Choroid plexus epithelial cell (primary cell): Measurements from ENCODE around the gene MGARP.
"Not testable (repeated sequence)": the region's sequence is repeated elsewhere in the genome, so short reads cannot be mapped to it uniquely, and the experiment has no call there.

Source experiments
- DNase-seq: peaks from one replicate; pipeline ENCODE4 v3.0.0-alpha.2; 2010; ENCODE audit warnings: low read depth
- H3K4me3 ChIP-seq: 2 replicates; pipeline ENCODE4 v1.5.1; 2011; ENCODE audit warnings: low read depth, mild to moderate bottlenecking, control low read depth, low read length, moderate library complexity
- CTCF ChIP-seq: conservative IDR thresholded peaks from 2 replicates; pipeline ENCODE4 v1.5.1; 2011; ENCODE audit warnings: low read depth, mild to moderate bottlenecking, control low read depth, inconsistent platforms, low read length, moderate library complexity

Gene MGARP

GRCh38 chr4:139279760-139280620 lies at the start of gene MGARP:
Gene MGARP (minus strand): TSS chr4:139280225. CDS start chr4:139280158, 67 bp downstream.
- peak; percentile 28 for DNase-seq
- H3K4me3 ChIP-seq: peak within 1 kb of the TSS; percentile 66
- no peak for TF ChIP-seq CTCF

GRCh38 chr4:139329665-139330200 lies 49.7 kb upstream of the MGARP start:
- no peak for DNase-seq
- TF ChIP-seq CTCF: no peak
- no peak overlapping the region for H3K4me3 ChIP-seq

- DNase-seq: no peak
- no peak overlapping the region for H3K4me3 ChIP-seq
- TF ChIP-seq CTCF: no peak
Observed at GRCh38 chr4:139324620-139325019, 44.6 kb upstream of the MGARP start.

- not testable (repeated sequence) for DNase-seq, H3K4me3 ChIP-seq
Observed at GRCh38 chr4:139322541-139322940, 42.5 kb upstream of the MGARP start.

DNA sequence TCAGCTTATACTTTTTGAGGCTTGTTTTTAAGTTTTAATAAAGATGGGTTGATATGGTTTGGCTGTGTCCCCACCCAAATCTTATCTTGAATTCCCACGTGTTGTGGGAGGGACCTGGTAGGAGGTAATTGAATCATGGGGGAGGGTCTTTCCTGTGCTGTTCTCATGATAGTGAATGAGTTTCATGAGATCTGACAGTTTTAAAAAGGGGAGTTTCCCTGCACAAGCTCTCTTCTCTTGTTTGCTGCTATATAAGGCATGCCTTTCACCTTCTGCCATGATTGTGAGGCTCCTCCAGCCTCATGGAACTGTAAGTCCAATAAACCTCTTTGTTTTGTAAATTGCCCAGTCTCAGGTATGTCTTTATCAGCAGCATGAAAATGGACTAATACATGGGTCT lies 42.0 kb upstream of the MGARP start:
- H3K4me3 ChIP-seq, DNase-seq: not testable (repeated sequence)

DNA sequence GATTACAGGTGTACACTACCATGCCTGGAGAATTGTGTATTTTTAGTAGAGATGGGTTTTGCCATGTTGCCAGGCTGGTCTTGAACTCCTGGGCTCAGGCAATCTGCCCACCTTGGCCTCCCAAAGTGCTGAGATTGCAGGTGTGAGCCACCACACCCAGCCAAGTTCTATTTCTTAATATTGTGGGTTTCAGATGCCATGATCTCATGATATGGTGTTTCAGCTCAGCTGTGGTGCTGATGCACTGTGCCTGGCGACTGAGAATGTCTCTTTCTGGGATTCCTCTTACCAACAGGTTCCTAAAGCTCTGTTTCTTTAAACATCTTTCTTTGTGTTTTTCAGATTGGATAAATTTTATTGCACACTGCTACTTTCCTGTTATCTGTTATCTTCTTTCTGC lies 39.5 kb upstream of the MGARP start:
- DNase-seq: peak; percentile 14
- H3K4me3 ChIP-seq: no peak overlapping the region
- TF ChIP-seq CTCF: no peak

DNA sequence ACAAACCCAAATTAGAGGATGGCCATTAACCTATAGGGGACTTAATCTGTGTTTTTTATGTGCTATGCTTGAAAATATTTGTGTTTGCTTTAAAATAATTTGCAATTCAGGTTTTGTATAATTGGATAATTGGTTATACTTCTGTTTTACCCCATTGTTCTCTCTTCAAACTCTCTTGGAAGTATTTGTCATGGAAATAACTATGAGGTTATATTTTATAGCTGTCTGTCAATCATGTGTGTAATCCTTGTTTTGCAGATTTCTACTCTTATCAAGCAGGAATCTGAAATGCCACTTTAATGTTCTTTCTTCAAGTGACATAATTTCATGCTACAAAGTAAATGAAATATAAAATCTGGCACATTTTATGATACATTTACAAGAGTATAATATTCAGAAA lies 37.6 kb upstream of the MGARP start:
- no peak for DNase-seq
- TF ChIP-seq CTCF: no peak
- H3K4me3 ChIP-seq: no peak overlapping the region

DNA sequence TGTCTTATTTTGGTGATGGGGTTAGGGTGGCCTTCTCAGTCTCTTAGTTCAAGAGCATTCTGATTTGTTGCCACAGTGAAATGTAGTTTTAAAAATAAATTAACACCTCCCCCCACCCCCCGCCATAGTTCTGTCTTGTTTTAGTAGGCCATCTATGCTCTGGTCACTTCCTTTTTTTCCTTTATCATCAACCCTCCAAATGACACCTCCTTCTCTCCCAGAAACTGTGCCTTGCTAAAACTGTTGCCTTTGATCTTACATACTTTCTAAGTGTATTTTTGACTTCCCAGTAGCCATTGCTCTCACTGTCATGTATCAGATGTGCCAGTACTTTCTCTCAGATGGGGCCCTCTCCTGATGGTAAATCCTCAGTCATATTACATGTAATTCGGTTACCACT lies 36.7 kb upstream of the MGARP start:
- no peak for TF ChIP-seq CTCF
- H3K4me3 ChIP-seq: no peak overlapping the region
- no peak for DNase-seq
